ENCODE measurements around the gene ACP4. TPM values are rescaled to one million over a fixed set of nuclear protein-coding genes. Genes with fewer than 3 reads are reported as not detected.

Gene ACP4
- total RNA-seq, 4 donors from 2014 or later, result not detected

DNA sequence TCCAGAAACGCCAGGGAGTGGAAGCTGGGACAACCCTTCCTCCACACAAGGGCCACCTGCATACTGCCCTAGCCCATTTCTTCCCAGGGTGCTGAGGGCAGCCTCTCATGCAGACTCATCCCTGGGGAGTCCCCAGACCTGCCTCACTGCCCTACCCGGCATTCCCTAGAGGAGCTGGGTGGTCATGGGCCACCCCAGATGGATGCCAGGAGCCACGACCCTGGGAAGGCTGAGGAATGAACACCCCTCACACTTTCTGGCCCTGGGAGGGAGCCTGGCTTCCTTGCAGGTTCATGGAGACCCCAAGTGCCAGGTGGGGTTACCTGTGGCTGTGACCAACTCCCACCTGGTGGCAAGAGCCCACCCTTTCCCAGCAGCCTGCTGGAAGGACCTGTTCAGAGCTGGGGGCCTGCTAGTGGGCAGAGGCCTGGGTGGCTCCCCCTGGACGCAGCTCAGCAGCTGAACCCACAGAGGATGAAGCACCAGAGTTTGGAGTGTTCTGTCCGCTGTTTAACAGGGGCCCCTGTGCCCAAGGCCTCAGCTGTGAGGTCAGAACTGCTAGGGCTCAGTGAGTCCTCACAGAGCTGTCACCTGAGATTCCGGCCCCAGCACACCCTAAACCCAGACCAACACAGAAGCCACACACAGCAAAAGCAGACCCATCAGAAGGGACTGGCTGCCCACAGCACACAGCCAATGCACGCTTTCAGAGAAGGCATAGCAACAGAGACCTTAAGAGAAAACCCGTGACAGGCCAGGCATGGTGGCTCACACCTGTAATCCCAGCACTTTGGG, 6.6 kb downstream of the ACP4 start:
- no peak for ATAC-seq (ENCODE audit: low FRiP score)
- TF ChIP-seq, protein P1, sequence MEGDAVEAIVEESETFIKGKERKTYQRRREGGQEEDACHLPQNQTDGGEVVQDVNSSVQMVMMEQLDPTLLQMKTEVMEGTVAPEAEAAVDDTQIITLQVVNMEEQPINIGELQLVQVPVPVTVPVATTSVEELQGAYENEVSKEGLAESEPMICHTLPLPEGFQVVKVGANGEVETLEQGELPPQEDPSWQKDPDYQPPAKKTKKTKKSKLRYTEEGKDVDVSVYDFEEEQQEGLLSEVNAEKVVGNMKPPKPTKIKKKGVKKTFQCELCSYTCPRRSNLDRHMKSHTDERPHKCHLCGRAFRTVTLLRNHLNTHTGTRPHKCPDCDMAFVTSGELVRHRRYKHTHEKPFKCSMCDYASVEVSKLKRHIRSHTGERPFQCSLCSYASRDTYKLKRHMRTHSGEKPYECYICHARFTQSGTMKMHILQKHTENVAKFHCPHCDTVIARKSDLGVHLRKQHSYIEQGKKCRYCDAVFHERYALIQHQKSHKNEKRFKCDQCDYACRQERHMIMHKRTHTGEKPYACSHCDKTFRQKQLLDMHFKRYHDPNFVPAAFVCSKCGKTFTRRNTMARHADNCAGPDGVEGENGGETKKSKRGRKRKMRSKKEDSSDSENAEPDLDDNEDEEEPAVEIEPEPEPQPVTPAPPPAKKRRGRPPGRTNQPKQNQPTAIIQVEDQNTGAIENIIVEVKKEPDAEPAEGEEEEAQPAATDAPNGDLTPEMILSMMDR (IDR thresholded peaks at IDR 0.05), result no peak
- no peak for DNase-seq (ENCODE audit: low spot score)

GRCh38 chr19:50797429-50797780, 7.2 kb downstream of the ACP4 start:
- DNase-seq (ENCODE audit: low spot score) (no peak), ATAC-seq (ENCODE audit: low FRiP score) (no peak)
- TF ChIP-seq, protein P1 (IDR thresholded peaks at IDR 0.05), result no peak

GRCh38 chr19:50797781-50798658, 7.8 kb downstream of the ACP4 start:
- ATAC-seq (ENCODE audit: low FRiP score), result no peak
- DNase-seq (ENCODE audit: low spot score), result no peak
- TF ChIP-seq, protein P1 (IDR thresholded peaks at IDR 0.05), result no peak

- ATAC-seq (ENCODE audit: low FRiP score), result no peak
- TF ChIP-seq, protein P1 (IDR thresholded peaks at IDR 0.05), result no peak
- DNase-seq (ENCODE audit: low spot score), result no peak
Measured at GRCh38 chr19:50798659-50799546, 8.7 kb downstream of the ACP4 start.

- DNase-seq (ENCODE audit: low spot score), result no peak
- ATAC-seq (ENCODE audit: low FRiP score), result no peak
- TF ChIP-seq, protein P1 (IDR thresholded peaks at IDR 0.05), result no peak
Measured at GRCh38 chr19:50799547-50799851, 9.3 kb downstream of the ACP4 start.

- no peak for ATAC-seq (ENCODE audit: low FRiP score)
- DNase-seq (ENCODE audit: low spot score), result no peak
- TF ChIP-seq, protein P1 (IDR thresholded peaks at IDR 0.05), result no peak
Measured at GRCh38 chr19:50801107-50801506, 10.9 kb downstream of the ACP4 start.
